ENCODE results near the gene COMMD9. TPM values are rescaled to one million over a fixed set of nuclear protein-coding genes. Genes with fewer than 3 reads are reported as not detected.

Gene COMMD9
- 66.1 TPM for total RNA-seq (ENCODE audit: unreplicated experiment)
- long read RNA-seq, transcript COMMD9-206 (5 exons, 881 nt): minor isoform, 14 of 39 reads
- long read RNA-seq, transcript COMMD9-201 (6 exons, 2,954 nt): major isoform, 22 of 39 reads
- long read RNA-seq, partial matches to known transcripts: 2 of 39 reads
- long read RNA-seq, other reads (novel, unspliced or antisense): 1 of 39 reads

DNA sequence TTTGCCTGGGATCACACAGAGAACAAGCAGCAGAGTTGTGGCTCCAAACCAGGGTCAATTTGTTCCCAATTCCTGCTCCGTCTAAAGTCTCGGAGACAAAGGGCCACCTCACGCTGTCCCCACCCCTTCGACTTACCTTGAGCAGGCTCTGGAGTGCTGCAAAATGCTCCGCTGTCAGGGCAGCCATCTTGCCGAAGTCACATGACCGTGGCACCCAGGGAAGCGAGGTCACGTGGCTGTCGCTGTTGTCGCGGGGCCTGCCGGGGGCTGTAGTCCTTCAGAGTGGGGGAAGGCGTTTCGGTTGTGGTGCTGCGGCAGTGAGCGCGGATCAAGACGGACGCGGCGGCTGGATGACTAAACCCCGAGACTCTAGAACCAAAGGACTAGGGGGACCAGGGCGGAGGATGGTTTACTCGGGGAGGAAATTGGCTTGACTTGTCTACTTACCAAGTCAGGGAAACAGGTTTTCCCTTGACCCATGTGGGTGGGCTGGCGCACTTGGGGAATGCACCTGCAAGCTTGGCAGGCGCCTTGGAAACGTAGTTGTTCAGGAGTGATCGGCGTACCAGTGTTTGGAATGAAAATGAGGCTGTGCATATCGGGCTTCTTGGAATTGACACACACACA is at the start of gene COMMD9:
TSS of gene COMMD9 (minus strand) at position 199 of the 627 bp plus-strand sequence. CDS start at position 187, 12 bp downstream.
- Mint-ChIP-seq H3K27ac (ENCODE audit: unreplicated experiment) (peak within 1 kb of the TSS; percentile 85), H3K4me1 (ENCODE audit: unreplicated experiment) (peaks cover 21% of the 10 kb centered on the region), H3K36me3 (ENCODE audit: low read depth, unreplicated experiment) (no peaks in the 10 kb centered on the region), H3K27me3 (ENCODE audit: unreplicated experiment) (peaks cover 7% of the 10 kb centered on the region), H3K9me3 (ENCODE audit: unreplicated experiment) (no peaks in the 10 kb centered on the region), H3K4me3 (ENCODE audit: unreplicated experiment) (peak within 1 kb of the TSS; percentile 99)
- TF ChIP-seq, protein P1, sequence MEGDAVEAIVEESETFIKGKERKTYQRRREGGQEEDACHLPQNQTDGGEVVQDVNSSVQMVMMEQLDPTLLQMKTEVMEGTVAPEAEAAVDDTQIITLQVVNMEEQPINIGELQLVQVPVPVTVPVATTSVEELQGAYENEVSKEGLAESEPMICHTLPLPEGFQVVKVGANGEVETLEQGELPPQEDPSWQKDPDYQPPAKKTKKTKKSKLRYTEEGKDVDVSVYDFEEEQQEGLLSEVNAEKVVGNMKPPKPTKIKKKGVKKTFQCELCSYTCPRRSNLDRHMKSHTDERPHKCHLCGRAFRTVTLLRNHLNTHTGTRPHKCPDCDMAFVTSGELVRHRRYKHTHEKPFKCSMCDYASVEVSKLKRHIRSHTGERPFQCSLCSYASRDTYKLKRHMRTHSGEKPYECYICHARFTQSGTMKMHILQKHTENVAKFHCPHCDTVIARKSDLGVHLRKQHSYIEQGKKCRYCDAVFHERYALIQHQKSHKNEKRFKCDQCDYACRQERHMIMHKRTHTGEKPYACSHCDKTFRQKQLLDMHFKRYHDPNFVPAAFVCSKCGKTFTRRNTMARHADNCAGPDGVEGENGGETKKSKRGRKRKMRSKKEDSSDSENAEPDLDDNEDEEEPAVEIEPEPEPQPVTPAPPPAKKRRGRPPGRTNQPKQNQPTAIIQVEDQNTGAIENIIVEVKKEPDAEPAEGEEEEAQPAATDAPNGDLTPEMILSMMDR (IDR thresholded peaks at IDR 0.05; ENCODE audit: unreplicated experiment): no peak
- peak; percentile 90 for DNase-seq (ENCODE audit: low spot score)

DNA sequence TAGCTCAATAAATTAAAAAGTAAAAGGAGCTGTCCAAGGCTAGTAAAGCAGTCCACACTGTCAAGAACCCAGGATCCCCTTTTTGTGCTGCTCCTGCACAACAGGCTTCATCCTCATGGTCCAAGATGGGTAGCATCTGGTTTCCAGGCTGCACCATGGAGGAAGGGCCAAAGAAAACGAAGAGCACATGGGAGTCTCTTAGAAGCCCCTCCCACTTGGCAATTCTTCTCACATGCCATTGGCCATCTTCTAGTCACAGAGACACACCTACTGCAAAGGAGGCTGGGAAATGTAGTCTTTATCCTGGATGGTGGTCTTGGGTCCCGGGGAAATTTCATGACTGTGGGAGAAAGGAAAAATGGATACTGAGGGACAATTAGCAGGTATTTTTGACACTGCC is 44.7 kb upstream of the COMMD9 start:
- TF ChIP-seq, protein P1 (IDR thresholded peaks at IDR 0.05; ENCODE audit: unreplicated experiment): no peak
- H3K9me3 Mint-ChIP-seq (ENCODE audit: unreplicated experiment): no peaks in the 10 kb centered on the region
- no peak for DNase-seq (ENCODE audit: low spot score)
- H3K4me1 Mint-ChIP-seq (ENCODE audit: unreplicated experiment): no peaks in the 10 kb centered on the region
- no peak overlapping the region for H3K4me3 Mint-ChIP-seq (ENCODE audit: unreplicated experiment)
- no peaks in the 10 kb centered on the region for H3K36me3 Mint-ChIP-seq (ENCODE audit: low read depth, unreplicated experiment)
- H3K27me3 Mint-ChIP-seq (ENCODE audit: unreplicated experiment): no peaks in the 10 kb centered on the region
- H3K27ac Mint-ChIP-seq (ENCODE audit: unreplicated experiment): no peak overlapping the region

DNA sequence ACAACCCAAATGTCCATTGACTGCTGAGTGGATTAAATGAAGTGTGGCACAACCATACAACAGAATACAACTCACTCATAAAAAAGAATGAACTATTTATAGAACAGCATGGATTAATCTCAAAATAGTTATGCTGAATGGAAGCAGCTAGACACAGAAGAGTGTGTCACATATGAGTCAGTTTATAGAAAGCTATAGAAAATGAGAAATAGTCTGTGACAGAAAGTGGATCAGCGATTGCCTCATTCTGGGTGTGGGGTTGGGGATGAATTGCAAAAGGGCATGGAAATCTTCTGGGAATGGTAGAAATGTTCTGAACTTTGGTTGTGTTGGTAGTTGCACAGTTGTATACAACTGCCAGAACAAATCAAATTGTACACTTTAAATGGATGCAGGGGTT is 44.2 kb upstream of the COMMD9 start:
- no peak for DNase-seq (ENCODE audit: low spot score)
- Mint-ChIP-seq H3K4me3 (ENCODE audit: unreplicated experiment) (no peak overlapping the region), H3K27me3 (ENCODE audit: unreplicated experiment) (no peaks in the 10 kb centered on the region), H3K36me3 (ENCODE audit: low read depth, unreplicated experiment) (no peaks in the 10 kb centered on the region), H3K4me1 (ENCODE audit: unreplicated experiment) (no peaks in the 10 kb centered on the region), H3K9me3 (ENCODE audit: unreplicated experiment) (no peaks in the 10 kb centered on the region), H3K27ac (ENCODE audit: unreplicated experiment) (no peak overlapping the region)
- TF ChIP-seq, protein P1 (IDR thresholded peaks at IDR 0.05; ENCODE audit: unreplicated experiment): no peak

DNA sequence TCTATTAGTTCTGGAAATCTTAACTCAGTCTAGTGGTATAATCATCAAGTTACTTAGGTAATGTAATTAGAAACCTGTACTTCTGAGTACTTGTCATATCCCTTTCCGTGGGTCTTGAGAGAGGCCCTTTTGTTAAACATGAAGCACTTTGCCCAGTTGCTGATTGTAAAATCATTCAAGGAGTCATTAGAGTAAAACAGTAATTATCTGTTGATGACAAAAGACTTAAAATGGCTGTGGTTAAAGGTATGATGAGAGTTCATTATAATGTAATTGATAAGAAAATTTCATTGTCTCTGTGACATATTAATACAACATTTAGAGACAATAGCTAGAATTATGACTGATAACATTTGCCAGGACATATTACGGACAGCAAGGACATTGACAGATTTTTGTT is 41.2 kb upstream of the COMMD9 start:
- no peak for DNase-seq (ENCODE audit: low spot score)
- Mint-ChIP-seq H3K4me3 (ENCODE audit: unreplicated experiment) (no peak overlapping the region), H3K9me3 (ENCODE audit: unreplicated experiment) (no peaks in the 10 kb centered on the region), H3K27ac (ENCODE audit: unreplicated experiment) (no peak overlapping the region), H3K27me3 (ENCODE audit: unreplicated experiment) (no peaks in the 10 kb centered on the region), H3K36me3 (ENCODE audit: low read depth, unreplicated experiment) (no peaks in the 10 kb centered on the region), H3K4me1 (ENCODE audit: unreplicated experiment) (no peaks in the 10 kb centered on the region)
- TF ChIP-seq, protein P1 (IDR thresholded peaks at IDR 0.05; ENCODE audit: unreplicated experiment): no peak

DNA sequence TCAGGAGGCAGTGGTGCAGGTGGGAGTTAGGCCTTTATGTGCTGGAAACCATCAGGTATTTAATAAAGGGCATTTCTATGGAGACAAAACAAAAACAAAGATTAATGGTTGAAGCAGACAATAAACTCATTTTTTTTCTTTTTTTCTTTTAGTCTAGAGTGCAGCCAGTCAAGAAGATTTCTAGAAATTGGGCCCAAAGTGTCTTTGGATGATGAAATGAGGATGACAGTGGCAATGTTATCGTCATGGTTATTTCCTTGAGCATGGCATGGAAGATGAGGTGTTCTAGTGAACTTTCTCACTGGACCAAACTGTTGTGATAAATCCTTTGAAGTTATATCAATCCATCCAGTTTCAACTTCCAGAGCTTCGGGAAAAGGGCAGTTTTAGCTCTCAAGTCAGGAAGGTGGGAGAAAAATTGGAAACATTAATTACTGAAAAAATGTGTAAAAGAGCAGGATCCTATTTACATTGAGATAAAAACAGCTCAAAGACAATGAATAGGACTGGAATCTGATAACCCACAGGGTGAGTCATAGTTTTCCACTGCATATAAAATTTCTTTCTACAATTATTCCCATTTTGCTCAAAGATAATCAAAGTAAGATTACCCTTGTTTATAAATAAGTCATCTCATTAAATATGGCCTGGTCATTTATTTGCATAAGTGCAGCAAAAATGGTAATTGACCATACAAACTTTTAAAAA is 39.9 kb upstream of the COMMD9 start:
- no peaks in the 10 kb centered on the region for H3K27me3 Mint-ChIP-seq (ENCODE audit: unreplicated experiment)
- no peaks in the 10 kb centered on the region for H3K9me3 Mint-ChIP-seq (ENCODE audit: unreplicated experiment)
- H3K27ac Mint-ChIP-seq (ENCODE audit: unreplicated experiment): no peak overlapping the region

More for the DNA sequence above, 39.9 kb upstream of the COMMD9 start:
- Mint-ChIP-seq H3K36me3 (ENCODE audit: low read depth, unreplicated experiment) (no peaks in the 10 kb centered on the region), H3K4me3 (ENCODE audit: unreplicated experiment) (no peak overlapping the region), H3K4me1 (ENCODE audit: unreplicated experiment) (no peaks in the 10 kb centered on the region)
- TF ChIP-seq, protein P1 (IDR thresholded peaks at IDR 0.05; ENCODE audit: unreplicated experiment): no peak
- no peak for DNase-seq (ENCODE audit: low spot score)
